ENCODE measurements around the gene LATS2.

The LATS2 gene

DNA sequence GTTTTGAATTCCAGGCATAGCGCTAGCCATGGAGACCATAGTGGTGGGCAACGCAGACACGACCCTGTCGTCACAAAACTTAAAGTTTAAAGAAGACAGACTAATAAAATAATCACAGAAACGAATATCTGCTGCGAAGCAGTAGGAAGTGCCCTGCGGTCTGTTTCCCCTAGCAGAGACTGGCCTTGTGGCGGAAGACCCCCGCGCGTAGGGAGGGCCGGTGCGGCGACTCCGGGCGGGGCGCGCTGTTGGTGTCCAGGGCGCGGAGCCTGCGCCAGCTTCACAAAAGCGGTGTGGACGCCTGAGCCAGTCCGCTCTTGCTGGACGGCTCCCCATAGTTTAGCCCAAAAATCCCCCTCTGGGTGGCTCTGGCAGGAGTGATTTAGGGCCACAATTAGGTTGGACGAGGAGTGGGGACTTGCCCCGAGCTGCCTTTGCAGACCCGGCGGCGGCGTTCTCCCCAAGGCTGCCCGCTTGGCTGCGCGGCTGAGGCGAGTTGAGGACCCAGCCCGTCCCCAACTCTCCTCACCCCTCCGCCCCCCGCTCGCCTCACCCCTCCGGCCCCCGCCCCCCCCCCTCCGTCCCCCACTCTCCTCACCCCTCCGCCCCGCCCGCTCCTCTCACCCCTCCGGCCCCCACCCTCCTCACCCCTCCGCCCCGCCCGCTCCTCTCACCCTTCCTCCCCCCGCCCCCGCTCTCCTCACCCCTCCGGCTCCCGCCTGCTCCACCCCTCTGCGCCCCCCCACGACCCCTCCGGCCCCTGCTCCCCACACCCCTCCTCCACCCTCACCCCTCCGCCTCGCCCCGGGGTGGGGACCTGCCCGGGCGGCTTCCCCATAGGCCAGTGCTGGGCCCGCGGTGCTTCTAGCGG is 14.2 kb upstream of the LATS2 start:
- peak overlapping the region; percentile 47 for H3K4me3 ChIP-seq (ENCODE audit: low read depth, low read length)
- TF ChIP-seq, protein P1, sequence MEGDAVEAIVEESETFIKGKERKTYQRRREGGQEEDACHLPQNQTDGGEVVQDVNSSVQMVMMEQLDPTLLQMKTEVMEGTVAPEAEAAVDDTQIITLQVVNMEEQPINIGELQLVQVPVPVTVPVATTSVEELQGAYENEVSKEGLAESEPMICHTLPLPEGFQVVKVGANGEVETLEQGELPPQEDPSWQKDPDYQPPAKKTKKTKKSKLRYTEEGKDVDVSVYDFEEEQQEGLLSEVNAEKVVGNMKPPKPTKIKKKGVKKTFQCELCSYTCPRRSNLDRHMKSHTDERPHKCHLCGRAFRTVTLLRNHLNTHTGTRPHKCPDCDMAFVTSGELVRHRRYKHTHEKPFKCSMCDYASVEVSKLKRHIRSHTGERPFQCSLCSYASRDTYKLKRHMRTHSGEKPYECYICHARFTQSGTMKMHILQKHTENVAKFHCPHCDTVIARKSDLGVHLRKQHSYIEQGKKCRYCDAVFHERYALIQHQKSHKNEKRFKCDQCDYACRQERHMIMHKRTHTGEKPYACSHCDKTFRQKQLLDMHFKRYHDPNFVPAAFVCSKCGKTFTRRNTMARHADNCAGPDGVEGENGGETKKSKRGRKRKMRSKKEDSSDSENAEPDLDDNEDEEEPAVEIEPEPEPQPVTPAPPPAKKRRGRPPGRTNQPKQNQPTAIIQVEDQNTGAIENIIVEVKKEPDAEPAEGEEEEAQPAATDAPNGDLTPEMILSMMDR (IDR thresholded peaks at IDR 0.05; ENCODE audit: low read depth, low read length, missing control alignments): no peak
- no peak for DNase-seq (ENCODE audit: low read depth)

GRCh38 chr13:21075011-21075378 is 13.6 kb upstream of the LATS2 start:
- no peak overlapping the region; the same call in 1 of the 2 replicates for H3K4me3 ChIP-seq (ENCODE audit: low read depth, low read length)
- DNase-seq (ENCODE audit: low read depth): no peak

GRCh38 chr13:21074546-21074945 is 13.2 kb upstream of the LATS2 start:
- H3K4me3 ChIP-seq (ENCODE audit: low read depth, low read length): no peak overlapping the region
- TF ChIP-seq, protein P1 (IDR thresholded peaks at IDR 0.05; ENCODE audit: low read depth, low read length, missing control alignments): no peak
- DNase-seq (ENCODE audit: low read depth): no peak

More at GRCh38 chr13:21075011-21075378, 13.6 kb upstream of the LATS2 start:
- TF ChIP-seq, protein P1 (IDR thresholded peaks at IDR 0.05; ENCODE audit: low read depth, low read length, missing control alignments): no peak

DNA sequence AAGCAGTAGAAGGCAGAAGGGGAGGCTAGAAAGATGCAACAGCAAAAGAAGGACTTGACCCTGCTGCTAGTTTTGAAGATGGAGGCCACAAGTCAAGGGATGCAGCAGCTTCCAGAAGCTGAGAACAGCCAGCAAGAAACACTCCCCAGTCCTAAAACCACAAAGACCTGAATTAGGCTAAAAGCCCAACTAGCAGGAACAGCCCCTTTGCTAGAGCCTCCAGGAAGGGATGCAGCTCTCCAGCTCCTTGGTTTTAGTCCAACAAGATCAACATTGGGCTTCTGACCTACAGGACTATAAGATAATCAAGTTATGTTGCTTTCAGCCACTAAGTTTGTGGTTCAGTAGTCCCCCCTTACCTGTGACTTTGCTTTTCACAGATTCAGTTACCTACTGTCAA is 10.5 kb upstream of the LATS2 start:
- no peak for DNase-seq (ENCODE audit: low read depth)
- H3K4me3 ChIP-seq (ENCODE audit: low read depth, low read length): no peak overlapping the region
- TF ChIP-seq, protein P1 (IDR thresholded peaks at IDR 0.05; ENCODE audit: low read depth, low read length, missing control alignments): no peak

DNA sequence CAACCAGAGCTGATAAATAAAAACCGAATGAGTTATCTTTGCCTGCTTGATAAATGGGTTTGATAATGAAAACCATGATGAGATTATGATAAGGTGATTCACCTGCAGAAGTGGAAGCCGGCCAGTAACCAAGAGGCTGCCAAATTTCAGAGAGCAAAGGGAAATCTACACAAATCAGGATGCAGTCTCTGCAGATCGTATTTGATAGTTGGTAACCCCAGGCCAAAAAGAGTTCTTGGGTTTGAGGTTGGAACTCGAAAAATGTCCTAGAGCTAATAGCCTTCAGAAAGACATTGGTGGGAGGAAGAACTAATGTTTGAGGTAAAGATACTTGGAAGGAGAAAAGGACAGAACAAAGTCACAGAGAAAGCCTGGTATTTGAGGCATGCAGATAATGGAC is 9.6 kb upstream of the LATS2 start:
- no peak overlapping the region for H3K4me3 ChIP-seq (ENCODE audit: low read depth, low read length)
- TF ChIP-seq, protein P1 (IDR thresholded peaks at IDR 0.05; ENCODE audit: low read depth, low read length, missing control alignments): no peak
- DNase-seq (ENCODE audit: low read depth): no peak

- H3K4me3 ChIP-seq (ENCODE audit: low read depth, low read length): no peak overlapping the region
- TF ChIP-seq, protein P1 (IDR thresholded peaks at IDR 0.05; ENCODE audit: low read depth, low read length, missing control alignments): no peak
- no peak for DNase-seq (ENCODE audit: low read depth)
These were observed 8.2 kb upstream of the LATS2 start for GRCh38 chr13:21069561-21070004.

- no peak for DNase-seq (ENCODE audit: low read depth)
- TF ChIP-seq, protein P1 (IDR thresholded peaks at IDR 0.05; ENCODE audit: low read depth, low read length, missing control alignments): no peak
- H3K4me3 ChIP-seq (ENCODE audit: low read depth, low read length): no peak overlapping the region
These were observed 6.5 kb upstream of the LATS2 start for GRCh38 chr13:21067848-21068247.
